Fibroblast of the aortic adventitia (primary cell): Measurements from ENCODE around the gene THEM4. TPM values are rescaled to one million over a fixed set of nuclear protein-coding genes. Genes with fewer than 3 reads are reported as not detected.
"Not testable (repeated sequence)": the region's sequence is repeated elsewhere in the genome, so short reads cannot be mapped to it uniquely, and the experiment has no call there.

Experiments
- DNase-seq: peaks from one replicate; pipeline ENCODE4 v3.0.0-alpha.2; 2010; ENCODE audit warnings: low read depth
- H3K4me3 ChIP-seq: 2 replicates; pipeline ENCODE4 v1.5.1; 2011; ENCODE audit warnings: low read depth, mild to moderate bottlenecking, control low read depth, low read length, moderate library complexity
- total RNA-seq: library from RNA; depleted of rRNA; stranded (reverse); fragments of >200 nt; gene quantifications from 2 replicates; pipeline ENCODE4 v1.2.3, GENCODE V29; 2012; ENCODE audit warnings: low replicate concordance
- TF ChIP-seq, protein P1 (sequence below): IDR thresholded peaks from 2 replicates; pipeline ENCODE4 v1.5.1; 2011; ENCODE audit warnings: mild to moderate bottlenecking, low read length, control low read depth, inconsistent platforms; ENCODE audit not compliant: insufficient read depth

THEM4 gene
- total RNA-seq, 1 donor: 18.3 TPM

DNA sequence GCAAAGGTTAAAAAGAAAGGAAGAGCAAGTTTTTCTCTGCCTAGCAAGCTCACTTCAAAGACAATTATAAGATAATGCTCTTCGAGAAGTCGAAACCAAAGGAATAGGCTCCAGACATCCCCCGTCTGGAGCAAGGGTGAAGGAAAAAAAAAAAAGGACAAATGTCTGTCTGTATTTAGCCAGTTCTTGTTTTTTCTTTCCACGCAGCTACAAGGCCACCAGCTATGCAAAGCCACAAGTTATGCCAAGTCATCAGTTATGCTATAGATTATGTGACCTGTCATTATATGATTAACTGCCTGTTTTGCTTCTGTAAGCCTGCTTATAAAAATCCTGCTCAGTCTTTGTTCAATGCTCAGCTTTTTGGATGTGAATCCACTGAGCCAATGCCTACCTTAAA, 53.4 kb downstream of the THEM4 start:
- no peak overlapping the region for H3K4me3 ChIP-seq
- DNase-seq: no peak
- TF ChIP-seq, protein P1, sequence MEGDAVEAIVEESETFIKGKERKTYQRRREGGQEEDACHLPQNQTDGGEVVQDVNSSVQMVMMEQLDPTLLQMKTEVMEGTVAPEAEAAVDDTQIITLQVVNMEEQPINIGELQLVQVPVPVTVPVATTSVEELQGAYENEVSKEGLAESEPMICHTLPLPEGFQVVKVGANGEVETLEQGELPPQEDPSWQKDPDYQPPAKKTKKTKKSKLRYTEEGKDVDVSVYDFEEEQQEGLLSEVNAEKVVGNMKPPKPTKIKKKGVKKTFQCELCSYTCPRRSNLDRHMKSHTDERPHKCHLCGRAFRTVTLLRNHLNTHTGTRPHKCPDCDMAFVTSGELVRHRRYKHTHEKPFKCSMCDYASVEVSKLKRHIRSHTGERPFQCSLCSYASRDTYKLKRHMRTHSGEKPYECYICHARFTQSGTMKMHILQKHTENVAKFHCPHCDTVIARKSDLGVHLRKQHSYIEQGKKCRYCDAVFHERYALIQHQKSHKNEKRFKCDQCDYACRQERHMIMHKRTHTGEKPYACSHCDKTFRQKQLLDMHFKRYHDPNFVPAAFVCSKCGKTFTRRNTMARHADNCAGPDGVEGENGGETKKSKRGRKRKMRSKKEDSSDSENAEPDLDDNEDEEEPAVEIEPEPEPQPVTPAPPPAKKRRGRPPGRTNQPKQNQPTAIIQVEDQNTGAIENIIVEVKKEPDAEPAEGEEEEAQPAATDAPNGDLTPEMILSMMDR: no peak

DNA sequence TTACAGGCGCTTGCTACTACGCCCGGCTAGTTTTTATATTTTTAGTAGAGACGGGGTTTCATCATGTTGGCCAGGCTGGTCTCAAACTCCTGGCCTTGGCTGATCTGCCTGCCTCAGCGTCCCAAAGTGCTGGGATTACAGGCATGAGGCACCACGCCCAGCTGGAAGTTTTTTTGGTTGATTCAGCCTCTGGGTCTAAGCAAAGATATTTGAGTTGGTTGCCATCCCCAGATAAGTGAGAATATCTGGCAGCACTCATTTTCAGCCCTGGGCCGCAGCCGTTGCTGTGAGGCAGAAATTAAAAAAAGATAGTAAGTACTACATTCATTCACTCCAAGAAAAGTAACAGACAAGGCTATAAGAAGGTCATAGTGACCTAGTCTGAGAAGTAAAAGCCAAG, 53.8 kb downstream of the THEM4 start:
- peak; percentile 81 for DNase-seq

GRCh38 chr1:151854658-151855057, 54.7 kb downstream of the THEM4 start:
- no peak for DNase-seq

More for the DNA sequence above, 53.8 kb downstream of the THEM4 start:
- not testable (repeated sequence) for H3K4me3 ChIP-seq

GRCh38 chr1:151853411-151853943, 55.8 kb downstream of the THEM4 start, which contains the start of gene THEM5:
Gene THEM5 (minus strand): TSS chr1:151853712. CDS start chr1:151853565, 147 bp downstream.
- TF ChIP-seq, protein P1: no peak
- no peak within 1 kb of the TSS for H3K4me3 ChIP-seq
- DNase-seq: no peak

More at GRCh38 chr1:151854658-151855057, 54.7 kb downstream of the THEM4 start:
- H3K4me3 ChIP-seq: no peak overlapping the region
- TF ChIP-seq, protein P1: no peak

GRCh38 chr1:151852733-151853132, 56.6 kb downstream of the THEM4 start:
- TF ChIP-seq, protein P1: no peak

DNA sequence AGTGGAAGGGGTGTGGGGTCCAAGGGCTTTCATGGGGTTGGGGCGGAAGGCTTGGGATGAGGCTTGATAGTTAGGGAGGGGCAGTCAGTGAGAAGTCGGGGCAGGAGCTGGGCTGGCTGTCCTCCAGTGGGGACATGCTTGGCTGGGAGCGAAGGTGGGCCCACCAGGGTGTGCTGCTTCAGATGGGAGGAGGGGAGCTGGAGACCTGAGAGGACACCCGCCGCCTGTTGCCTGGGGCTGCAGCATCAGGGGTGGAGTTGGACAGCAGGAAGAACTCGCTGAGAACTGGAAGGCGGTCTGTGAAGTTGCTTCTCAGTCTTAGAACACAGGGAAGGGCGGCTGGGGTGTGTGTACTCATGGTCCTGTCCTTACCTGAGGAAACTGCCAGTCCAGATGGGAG, 57.4 kb downstream of the THEM4 start:
- no peak for DNase-seq

More at GRCh38 chr1:151852733-151853132, 56.6 kb downstream of the THEM4 start:
- H3K4me3 ChIP-seq: no peak overlapping the region
- no peak for DNase-seq

GRCh38 chr1:151849871-151850270, 59.4 kb downstream of the THEM4 start:
- TF ChIP-seq, protein P1: no peak
- no peak overlapping the region for H3K4me3 ChIP-seq
- no peak for DNase-seq

More for the DNA sequence above, 57.4 kb downstream of the THEM4 start:
- H3K4me3 ChIP-seq: no peak overlapping the region
- TF ChIP-seq, protein P1: no peak
